HepG2 (cell line): ENCODE results near the gene TNS1. TPM values are rescaled to one million over a fixed set of nuclear protein-coding genes. Genes with fewer than 3 reads are reported as not detected.

ENCODE experiments used
- BORCS8-MEF2B ChIP-seq: sonication (generic); formaldehyde crosslinking; IDR thresholded peaks from 2 replicates; pipeline ENCODE4 v1.8.0; 2022; ENCODE audit warnings: mild to moderate bottlenecking, missing genetic modification reagents
- CCDC6 ChIP-seq: sonication (generic); formaldehyde crosslinking; IDR thresholded peaks from 2 replicates; pipeline ENCODE4 v1.8.1; 2022; ENCODE audit warnings: mild to moderate bottlenecking, missing genetic modification reagents, moderate library complexity
- HDAC1 ChIP-seq: sonication (generic); formaldehyde crosslinking; IDR thresholded peaks from 2 replicates; pipeline ENCODE4 v1.5.1; 2020; ENCODE audit warnings: mild to moderate bottlenecking, missing genetic modification reagents
- HDAC2 ChIP-seq: sonication (generic); formaldehyde crosslinking; IDR thresholded peaks from 2 replicates; pipeline ENCODE4 v1.4.0; 2020; ENCODE audit warnings: missing genetic modification reagents
- IKZF4 ChIP-seq: sonication (generic); formaldehyde crosslinking; IDR thresholded peaks from 2 replicates; pipeline ENCODE4 v1.5.1; 2020; ENCODE audit warnings: borderline replicate concordance, mild to moderate bottlenecking, low read depth, missing genetic modification reagents; ENCODE audit errors: not compliant biosample characterization
- JUNB ChIP-seq: sonication (generic); formaldehyde crosslinking; IDR thresholded peaks from 2 replicates; pipeline ENCODE4 v1.8.0; 2022; ENCODE audit warnings: missing genetic modification reagents, mild to moderate bottlenecking, borderline replicate concordance
- JUND ChIP-seq: sonication (generic); formaldehyde crosslinking; IDR thresholded peaks from 2 replicates; pipeline ENCODE4 v1.8.0; 2022; ENCODE audit warnings: mild to moderate bottlenecking, missing genetic modification reagents
- KLF6 ChIP-seq: IDR thresholded peaks from 2 replicates; pipeline ENCODE4 v1.8.0; 2016; ENCODE audit warnings: missing biosample characterization, missing genetic modification reagents
- KMT2A ChIP-seq: sonication (generic); formaldehyde crosslinking; IDR thresholded peaks from 2 replicates; pipeline ENCODE4 v1.4.0; 2020; ENCODE audit warnings: missing genetic modification reagents
- NBN ChIP-seq: fragments of 450-650 bp; conservative IDR thresholded peaks from 2 replicates; pipeline ENCODE4 v1.6.1; 2017
- POLR2AphosphoS2 ChIP-seq: IDR thresholded peaks from 2 replicates; pipeline ENCODE4 v1.6.1; 2011; ENCODE audit warnings: low read depth, low read length, improper control_type of control experiment
- SMAD3 ChIP-seq: sonication (generic); formaldehyde crosslinking; IDR thresholded peaks from 2 replicates; pipeline ENCODE4 v1.4.0; 2020; ENCODE audit warnings: missing genetic modification reagents
- U2AF1 ChIP-seq: fragments of 200-400 bp; formaldehyde crosslinking; optimal IDR thresholded peaks from 2 replicates; pipeline ENCODE3; 2017; ENCODE audit warnings: mild to moderate bottlenecking, low read depth, low read length
- ZMAT3 ChIP-seq: sonication (generic); formaldehyde crosslinking; conservative IDR thresholded peaks from 2 replicates; pipeline ENCODE4 v1.7.0; 2021; ENCODE audit warnings: missing genetic modification reagents
- ZNF605 ChIP-seq: sonication (generic); formaldehyde crosslinking; IDR thresholded peaks from 2 replicates; pipeline ENCODE4 v1.8.0; 2022; ENCODE audit warnings: mild to moderate bottlenecking, missing genetic modification reagents
- ZNF629 ChIP-seq: sonication (generic); formaldehyde crosslinking; conservative IDR thresholded peaks from 2 replicates; pipeline ENCODE4 v1.5.0; 2020; ENCODE audit warnings: missing genetic modification reagents
- ZNF839 ChIP-seq: sonication (generic); formaldehyde crosslinking; IDR thresholded peaks from 2 replicates; pipeline ENCODE4 v1.4.0; 2020; ENCODE audit warnings: missing genetic modification reagents, mild to moderate bottlenecking, borderline replicate concordance
- polyA plus RNA-seq, 8 experiments: library from polyadenylated mRNA; depleted of rRNA in 3 of 8; stranded (reverse) in 7 of 8; unstranded in 1 of 8; fragments of >200 nt; fragmentation: Illumina TruSeq in 4 of 8; extraction: Trizol in 4 of 8; gene quantifications; 2 replicates each; pipeline versions ENCODE4 v1.2.1 to v1.2.3, GENCODE V29; 2011 to 2016; ENCODE audit warnings: low read depth in 4 of 8, missing spikeins in 1 of 8, mixed read lengths in 1 of 8; ENCODE audit not compliant: insufficient read depth in 1 of 8
- total RNA-seq, 5 experiments: library from RNA; depleted of rRNA; stranded (reverse); fragments of >200 nt; fragmentation: Illumina TruSeq; extraction: Trizol; gene quantifications; 2 replicates each; pipeline ENCODE4 v1.2.3, GENCODE V29; 2016; ENCODE audit warnings: low read depth in 1 of 5
- TF ChIP-seq, protein P1 (sequence below): sonication (generic); formaldehyde crosslinking; IDR thresholded peaks from 2 replicates; pipeline ENCODE4 v1.5.1; 2020; ENCODE audit warnings: mild to moderate bottlenecking, missing genetic modification reagents, borderline replicate concordance
- TF ChIP-seq, protein P2 (sequence below): sonication (generic); formaldehyde crosslinking; IDR thresholded peaks from 2 replicates; pipeline ENCODE4 v1.4.0; 2020; ENCODE audit warnings: missing genetic modification reagents
- TF ChIP-seq, protein P3 (sequence below): IDR thresholded peaks from 2 replicates; pipeline ENCODE4 v1.6.1; 2012; ENCODE audit warnings: inconsistent platforms
- TF ChIP-seq, protein P4 (sequence below): sonication (generic); formaldehyde crosslinking; IDR thresholded peaks from 2 replicates; pipeline ENCODE4 v1.4.0; 2020; ENCODE audit warnings: missing genetic modification reagents, borderline replicate concordance

Gene TNS1
- total and polyA plus RNA-seq, 2 of the 13 experiments (the other 11 are each of a cell fraction or from before 2014, with no cell fraction given), result 1.9 to 118 TPM

DNA sequence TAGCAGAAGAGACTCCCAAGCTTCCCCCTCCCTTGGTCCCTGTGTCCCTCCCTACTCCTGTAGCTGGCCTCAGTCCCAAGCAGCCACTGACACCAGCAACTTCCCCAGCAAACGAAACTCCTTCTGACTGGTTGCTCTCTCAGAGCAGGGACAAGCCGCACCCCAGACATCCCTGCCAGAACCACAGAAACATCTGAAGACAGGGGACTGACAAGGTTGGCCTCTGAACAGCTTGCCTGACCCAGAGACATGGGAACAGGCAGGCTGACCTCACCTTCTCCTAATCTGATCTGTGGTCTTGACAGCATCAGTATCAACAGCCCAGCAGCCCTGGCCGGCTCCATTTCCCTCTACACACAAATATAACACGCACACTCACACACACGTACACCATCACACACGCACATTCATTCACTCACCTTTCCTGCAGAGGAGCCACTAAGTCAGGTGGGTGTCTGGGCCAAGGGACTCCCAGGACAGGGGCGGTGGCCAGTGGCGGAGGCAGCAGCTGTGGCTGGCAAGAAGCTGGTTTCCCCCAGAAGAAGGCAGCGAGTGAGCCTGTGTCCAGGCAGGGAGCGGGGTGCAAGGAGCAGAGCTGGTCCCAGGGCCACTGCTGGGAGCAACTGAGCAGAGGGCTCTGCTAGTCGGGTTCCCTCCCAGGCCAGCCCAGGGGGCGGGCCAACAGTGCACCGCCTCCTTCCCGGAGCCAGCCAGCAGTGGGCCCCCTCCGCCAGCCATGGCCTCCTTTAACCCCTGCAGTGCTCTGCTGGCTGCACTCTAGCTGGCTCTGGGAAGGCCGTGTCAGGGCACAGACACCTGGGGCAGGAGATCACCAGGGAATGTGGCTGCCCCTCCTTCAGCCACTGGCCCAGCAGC is 59.1 kb downstream of the TNS1 start (continued):
- TF ChIP-seq, protein P1, sequence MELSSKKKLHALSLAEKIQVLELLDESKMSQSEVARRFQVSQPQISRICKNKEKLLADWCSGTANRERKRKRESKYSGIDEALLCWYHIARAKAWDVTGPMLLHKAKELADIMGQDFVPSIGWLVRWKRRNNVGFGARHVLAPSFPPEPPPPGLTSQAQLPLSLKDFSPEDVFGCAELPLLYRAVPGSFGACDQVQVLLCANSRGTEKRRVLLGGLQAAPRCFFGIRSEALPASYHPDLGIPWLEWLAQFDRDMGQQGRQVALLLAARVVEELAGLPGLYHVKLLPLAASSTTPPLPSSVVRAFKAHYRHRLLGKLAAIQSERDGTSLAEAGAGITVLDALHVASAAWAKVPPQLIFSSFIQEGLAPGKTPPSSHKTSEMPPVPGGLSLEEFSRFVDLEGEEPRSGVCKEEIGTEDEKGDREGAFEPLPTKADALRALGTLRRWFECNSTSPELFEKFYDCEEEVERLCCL, result no peak
- no peak; the same call in 1 of the 2 replicates for TF ChIP-seq ZMAT3
- no peak for TF ChIP-seq CCDC6 (CRISPR knock-in tag)
- TF ChIP-seq JUNB (CRISPR knock-in tag), result no peak
- peak; percentile 56 for TF ChIP-seq HDAC1 (CRISPR knock-in tag)
- TF ChIP-seq KMT2A, result no peak
- TF ChIP-seq, protein P2, sequence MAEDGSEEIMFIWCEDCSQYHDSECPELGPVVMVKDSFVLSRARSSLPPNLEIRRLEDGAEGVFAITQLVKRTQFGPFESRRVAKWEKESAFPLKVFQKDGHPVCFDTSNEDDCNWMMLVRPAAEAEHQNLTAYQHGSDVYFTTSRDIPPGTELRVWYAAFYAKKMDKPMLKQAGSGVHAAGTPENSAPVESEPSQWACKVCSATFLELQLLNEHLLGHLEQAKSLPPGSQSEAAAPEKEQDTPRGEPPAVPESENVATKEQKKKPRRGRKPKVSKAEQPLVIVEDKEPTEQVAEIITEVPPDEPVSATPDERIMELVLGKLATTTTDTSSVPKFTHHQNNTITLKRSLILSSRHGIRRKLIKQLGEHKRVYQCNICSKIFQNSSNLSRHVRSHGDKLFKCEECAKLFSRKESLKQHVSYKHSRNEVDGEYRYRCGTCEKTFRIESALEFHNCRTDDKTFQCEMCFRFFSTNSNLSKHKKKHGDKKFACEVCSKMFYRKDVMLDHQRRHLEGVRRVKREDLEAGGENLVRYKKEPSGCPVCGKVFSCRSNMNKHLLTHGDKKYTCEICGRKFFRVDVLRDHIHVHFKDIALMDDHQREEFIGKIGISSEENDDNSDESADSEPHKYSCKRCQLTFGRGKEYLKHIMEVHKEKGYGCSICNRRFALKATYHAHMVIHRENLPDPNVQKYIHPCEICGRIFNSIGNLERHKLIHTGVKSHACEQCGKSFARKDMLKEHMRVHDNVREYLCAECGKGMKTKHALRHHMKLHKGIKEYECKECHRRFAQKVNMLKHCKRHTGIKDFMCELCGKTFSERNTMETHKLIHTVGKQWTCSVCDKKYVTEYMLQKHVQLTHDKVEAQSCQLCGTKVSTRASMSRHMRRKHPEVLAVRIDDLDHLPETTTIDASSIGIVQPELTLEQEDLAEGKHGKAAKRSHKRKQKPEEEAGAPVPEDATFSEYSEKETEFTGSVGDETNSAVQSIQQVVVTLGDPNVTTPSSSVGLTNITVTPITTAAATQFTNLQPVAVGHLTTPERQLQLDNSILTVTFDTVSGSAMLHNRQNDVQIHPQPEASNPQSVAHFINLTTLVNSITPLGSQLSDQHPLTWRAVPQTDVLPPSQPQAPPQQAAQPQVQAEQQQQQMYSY, result no peak
- peak; percentile 84; the same call in 1 of the 2 replicates for TF ChIP-seq BORCS8-MEF2B
- TF ChIP-seq, protein P3, sequence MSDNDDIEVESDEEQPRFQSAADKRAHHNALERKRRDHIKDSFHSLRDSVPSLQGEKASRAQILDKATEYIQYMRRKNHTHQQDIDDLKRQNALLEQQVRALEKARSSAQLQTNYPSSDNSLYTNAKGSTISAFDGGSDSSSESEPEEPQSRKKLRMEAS, result no peak
- TF ChIP-seq ZNF839 (CRISPR knock-in tag), result no peak; the same call in 1 of the 2 replicates
- peak; percentile 72 for TF ChIP-seq IKZF4 (CRISPR knock-in tag)
- no peak for TF ChIP-seq SMAD3 (CRISPR knock-in tag)
- TF ChIP-seq ZNF605 (CRISPR knock-in tag), result no peak
- TF ChIP-seq, protein P4, sequence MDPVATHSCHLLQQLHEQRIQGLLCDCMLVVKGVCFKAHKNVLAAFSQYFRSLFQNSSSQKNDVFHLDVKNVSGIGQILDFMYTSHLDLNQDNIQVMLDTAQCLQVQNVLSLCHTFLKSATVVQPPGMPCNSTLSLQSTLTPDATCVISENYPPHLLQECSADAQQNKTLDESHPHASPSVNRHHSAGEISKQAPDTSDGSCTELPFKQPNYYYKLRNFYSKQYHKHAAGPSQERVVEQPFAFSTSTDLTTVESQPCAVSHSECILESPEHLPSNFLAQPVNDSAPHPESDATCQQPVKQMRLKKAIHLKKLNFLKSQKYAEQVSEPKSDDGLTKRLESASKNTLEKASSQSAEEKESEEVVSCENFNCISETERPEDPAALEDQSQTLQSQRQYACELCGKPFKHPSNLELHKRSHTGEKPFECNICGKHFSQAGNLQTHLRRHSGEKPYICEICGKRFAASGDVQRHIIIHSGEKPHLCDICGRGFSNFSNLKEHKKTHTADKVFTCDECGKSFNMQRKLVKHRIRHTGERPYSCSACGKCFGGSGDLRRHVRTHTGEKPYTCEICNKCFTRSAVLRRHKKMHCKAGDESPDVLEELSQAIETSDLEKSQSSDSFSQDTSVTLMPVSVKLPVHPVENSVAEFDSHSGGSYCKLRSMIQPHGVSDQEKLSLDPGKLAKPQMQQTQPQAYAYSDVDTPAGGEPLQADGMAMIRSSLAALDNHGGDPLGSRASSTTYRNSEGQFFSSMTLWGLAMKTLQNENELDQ (CRISPR knock-in tag), result no peak
- peak; percentile 40; the same call in 1 of the 2 replicates for TF ChIP-seq ZNF629
- TF ChIP-seq POLR2AphosphoS2, result no peak
- TF ChIP-seq NBN, result no peak
- TF ChIP-seq JUND (CRISPR knock-in tag), result no peak
- TF ChIP-seq HDAC2 (CRISPR knock-in tag), result peak; percentile 58; the same call in 1 of the 2 replicates
- no peak for TF ChIP-seq U2AF1
- TF ChIP-seq KLF6 (CRISPR knock-in tag), result no peak
